SW480 (cell line): ENCODE measurements around the gene KCNJ6.
"Not testable (repeated sequence)": the region's sequence is repeated elsewhere in the genome, so short reads cannot be mapped to it uniquely, and the experiment has no call there.

Experiments used
- DNase-seq: peaks from one replicate; pipeline ENCODE4 v3.0.0-alpha.2; 2016; ENCODE audit warnings: low spot score

KCNJ6 gene

DNA sequence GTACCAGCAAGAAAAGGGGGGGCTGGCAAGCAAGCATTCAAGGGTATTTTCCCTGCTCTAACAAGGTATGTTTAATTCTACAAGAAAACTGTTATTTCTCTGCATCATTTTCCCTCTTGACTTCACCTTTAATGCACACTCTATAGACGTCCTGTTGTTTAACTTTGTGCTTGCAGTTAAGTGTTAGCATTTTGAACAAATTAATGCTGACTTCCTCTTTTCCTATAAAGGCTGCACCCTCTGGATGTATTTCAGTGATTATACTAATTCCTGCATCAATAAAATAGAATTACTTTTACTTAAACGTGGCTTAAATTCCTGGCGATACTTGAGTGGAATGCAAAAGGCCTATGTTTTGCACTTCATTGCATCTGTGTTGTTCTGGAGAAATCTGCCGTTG lies 183.3 kb downstream of the KCNJ6 start:
- no peak for DNase-seq

DNA sequence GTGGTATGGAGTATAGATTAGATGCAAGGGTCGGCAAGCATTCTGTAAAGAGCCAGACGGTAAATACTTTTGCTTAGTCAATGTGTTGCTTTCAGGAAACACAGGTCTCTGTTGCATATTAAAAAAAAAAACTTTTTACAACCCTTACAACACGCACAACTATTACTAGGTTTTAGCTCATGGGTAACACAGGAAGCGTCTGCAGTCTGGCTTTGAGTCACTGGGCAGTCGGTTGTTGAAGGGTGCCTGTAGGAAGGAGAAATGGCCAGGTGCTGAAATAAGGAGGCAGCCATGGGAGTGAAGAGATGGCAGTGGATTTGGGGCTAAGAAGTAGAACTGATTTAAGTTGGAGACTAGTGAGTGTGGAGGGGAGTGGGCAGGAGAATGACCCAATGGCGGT lies 192.1 kb downstream of the KCNJ6 start:
- no peak for DNase-seq

DNA sequence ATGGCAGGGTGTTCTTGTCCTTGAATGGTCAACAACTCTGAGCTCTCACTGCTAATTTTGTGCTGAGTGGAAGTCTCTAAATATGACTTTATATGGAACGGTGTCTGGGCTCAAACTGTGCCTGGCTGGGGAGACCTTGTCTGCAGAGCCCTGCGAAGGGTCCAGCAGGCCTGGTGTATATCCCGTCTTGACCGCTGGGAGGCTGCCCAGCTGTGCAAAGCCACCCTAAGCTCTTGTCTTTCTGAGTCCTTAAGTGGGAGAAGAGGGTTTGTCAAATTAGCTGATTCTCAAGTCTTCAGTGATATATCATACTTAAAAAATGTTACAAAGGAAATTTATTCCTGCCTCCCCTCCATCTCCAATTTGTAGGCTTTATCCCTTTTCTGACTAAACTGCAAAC lies 198.7 kb downstream of the KCNJ6 start:
- no peak for DNase-seq

DNA sequence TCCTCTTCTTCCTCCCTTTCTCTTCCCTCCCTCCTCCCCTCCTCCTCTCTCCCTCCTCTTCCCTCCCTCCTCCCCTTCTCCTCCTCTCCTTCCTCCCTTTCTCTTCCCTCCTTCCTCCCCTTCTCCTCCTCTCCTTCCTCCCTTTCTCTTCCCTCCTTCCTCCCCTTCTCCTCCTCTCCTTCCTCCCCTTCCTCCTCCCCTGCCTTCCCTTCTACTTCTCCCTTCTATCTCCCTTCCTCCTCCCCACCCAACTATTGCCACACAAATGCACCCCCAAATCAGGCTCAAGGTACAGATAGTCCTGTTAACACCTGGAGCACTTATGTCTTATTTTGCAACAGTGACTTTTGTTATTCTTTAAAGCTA lies 203.7 kb downstream of the KCNJ6 start:
- not testable (repeated sequence) for DNase-seq

DNA sequence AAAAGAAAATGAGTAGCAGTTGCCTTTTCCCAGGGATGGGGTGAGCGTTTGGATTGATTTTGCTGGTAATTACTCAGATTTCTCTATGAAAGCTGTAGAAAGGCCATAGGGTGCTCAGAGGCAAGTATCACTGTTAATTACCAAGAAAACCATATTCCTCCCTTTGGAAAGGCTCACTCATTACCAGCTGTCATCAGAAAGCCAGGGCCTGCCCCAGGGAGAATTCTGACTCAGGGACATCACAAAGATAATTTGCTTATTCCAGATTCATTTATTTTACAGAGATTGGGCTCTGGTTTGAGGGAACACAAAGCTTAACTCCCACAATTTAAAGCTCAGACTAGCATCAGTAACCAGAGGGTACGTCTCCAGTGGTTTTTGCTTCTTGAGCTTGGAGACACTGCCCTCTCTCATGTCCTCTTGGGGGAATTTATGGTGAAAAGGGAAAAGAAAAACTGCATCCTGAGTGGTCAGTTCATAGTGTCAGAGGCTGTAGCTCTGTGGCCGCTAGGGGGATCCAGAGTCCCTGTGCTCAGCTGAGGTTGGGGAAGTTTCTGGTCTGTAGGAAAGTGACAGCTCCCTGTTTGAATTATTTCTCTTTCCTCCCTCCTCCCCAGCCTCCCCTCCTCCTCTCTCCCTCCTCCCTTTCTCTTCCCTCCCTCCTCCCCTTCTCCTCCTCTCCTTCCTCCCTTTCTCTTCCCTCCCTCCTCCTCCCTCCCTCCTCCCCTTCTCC lies 204.3 kb downstream of the KCNJ6 start:
- DNase-seq = peak; percentile 75

DNA sequence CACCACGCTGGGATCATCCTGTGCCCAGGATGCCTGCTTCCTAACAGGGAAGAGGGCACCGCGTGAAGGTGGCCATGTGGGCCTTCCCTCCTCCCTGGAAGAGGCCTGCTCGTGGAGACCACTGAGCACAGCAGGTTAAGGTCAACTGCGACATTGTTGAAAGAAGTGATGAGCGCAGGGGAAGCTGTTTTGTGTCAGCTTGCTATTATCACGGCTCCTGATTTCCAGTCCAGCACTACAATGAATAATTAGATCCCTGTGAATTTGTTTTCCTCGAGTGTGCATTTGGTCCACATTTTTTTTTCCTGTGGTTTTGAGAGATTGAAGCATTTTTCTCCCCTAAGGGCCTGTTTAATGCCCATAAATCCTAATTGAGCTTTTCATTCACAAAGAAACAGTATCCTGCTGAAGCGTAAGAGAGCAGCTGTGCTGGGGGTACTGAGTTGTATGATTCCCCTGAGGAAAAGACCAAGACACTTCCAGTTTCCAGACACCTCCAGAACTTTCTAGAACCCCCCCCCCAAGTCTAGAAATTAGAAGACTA lies 204.9 kb downstream of the KCNJ6 start:
- no peak for DNase-seq

DNA sequence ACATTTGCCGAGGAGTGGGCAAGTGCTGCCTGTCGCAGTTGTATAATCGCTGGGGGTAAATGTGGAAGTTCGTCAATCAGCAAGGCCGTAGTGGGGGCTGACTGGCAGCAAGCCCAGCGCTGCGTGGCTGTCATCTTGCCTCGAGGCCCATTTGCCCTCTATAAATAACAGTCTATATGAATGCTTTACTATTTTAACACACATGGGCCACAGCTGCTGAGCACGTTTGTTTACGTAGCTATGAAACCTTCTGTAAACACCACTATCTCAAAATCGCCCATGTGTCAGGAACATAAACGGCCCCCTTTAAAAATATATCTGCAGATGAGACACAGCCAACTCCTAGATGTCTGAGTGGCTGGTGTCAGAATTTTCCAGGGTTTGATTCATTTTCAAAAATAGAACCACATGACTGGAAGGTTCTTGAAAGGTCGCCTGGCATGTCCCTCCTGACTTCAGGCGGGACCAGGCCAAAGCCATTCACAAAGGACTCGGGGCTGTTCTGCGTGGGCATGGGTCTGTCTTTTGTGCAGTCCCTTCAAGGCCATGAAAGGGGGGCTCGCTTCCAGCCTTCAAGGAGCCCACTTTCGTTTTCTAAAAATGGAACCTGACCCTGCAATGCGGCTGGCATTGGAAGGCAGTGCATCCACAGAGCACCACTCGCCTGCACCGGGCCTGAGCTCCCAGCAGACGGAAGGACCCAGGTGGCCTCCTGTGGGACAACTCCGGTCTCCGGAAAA lies 205.5 kb downstream of the KCNJ6 start:
- DNase-seq = no peak

DNA sequence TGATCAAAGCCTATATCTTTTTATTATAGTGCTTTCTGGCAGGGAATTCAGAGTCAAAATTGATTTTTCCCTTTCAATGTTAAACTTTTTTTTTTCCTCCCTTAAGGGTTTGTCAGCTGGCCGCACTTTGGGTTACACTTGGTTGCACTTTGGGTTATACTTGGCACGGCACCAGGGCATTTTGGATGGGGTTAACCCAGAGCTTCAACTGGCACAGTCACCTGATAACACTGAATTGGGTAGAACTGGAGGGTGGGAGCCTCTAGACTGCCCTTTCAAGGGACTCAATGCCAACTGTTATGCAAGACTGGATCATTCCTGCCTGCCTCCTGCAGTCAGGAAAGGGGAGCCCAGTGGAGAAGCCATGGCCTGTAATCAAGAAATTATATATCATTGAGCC lies 211.5 kb downstream of the KCNJ6 start:
- no peak for DNase-seq

DNA sequence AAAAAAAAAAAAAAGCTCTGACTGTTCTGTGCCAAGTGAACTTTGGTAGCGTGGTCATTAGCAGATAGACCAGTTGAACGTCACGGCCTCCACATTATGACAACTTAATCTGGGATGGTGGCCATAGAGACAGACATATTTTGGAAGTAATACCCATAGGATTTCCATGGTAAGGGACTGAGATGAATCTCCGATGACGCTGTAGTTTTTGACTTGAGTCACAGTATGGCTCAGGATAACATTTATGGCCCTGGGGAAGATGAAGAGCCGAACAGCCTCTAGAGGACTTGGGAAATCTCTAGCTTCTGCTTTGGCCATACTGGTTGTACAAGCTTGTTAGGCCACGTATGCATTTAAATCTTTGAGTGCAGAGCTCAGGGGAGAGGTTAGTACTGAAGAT lies 214.0 kb downstream of the KCNJ6 start:
- DNase-seq = no peak

DNA sequence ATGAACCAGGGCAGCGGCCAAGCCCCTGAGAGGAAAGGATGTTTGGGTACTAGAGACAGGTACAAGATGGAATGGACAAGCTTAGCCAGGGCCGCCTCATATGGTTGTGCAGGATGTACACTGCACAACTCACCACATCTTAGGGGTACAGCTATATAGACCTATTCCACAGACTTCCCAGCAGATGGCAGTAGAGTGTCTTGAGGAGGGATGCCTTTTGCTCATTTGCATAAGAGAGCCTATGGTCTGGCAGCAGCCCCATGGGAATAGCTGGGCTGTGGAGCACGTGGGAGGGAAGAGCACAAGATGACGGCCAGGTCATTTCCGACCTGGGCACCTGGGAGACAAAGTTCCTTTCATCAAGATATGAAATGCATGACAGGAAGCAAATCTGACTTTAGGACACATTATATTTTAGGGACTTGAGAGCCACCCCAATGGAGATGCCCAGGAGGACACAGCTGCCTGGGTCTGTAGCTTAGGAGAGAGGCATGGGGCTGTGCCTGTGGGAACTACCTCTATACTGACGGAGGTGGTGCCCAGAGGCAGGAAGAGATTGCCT lies 215.5 kb downstream of the KCNJ6 start:
- DNase-seq = peak; percentile 93

DNA sequence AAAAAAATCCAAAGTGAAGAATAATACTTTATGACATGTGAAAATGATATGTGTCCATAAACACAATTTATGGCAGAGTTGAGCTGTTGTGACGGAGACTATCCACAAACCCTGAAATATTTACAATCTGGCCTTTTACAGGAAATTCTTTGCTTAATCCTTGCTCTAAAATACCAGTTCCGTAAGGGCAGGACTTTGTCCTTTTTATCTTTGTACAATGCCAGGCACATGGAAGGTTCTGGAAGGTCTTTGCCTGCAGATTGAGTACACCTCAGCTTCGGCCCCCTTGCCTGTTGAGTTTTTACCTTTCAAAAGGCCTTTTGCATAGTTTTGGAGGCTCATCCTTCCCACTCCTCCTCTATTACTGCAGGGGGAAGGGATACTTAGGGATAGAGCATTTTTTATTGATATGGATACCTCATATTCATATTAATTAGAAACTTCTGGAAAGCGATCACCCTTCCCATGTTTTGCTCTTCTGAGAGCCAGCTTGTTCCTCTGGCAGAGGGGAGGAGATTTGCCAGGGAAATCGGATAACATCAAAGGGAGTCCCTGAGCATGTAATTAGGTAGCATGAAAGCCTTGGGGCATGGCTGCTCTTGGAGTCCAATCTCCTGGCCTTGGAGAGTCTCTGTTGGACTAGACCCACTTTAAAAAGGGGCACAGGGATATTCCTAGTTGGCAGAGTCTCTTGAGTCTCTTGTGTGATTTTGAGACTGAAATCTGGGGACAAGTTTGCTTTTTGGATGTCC lies 217.1 kb downstream of the KCNJ6 start:
- peak; percentile 28 for DNase-seq

DNA sequence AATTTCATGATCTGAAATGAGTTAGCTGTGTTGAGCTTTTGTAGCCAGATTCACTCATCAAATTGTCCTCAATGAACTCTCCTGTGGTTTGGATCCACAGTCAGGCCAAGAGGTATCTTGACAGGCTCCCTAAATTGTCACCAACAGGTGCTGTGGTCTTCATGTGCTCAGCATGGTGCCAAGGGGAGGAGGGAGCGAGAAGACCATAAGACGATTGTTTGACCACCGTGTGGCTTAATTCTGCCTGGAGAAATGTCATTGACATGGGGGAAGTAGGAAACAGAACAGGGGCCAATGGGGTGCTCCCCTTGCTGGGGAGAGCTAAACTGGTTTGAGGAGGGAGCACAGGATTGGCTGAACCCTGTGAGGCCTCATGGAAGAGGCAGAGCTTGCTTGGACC lies 219.3 kb downstream of the KCNJ6 start:
- DNase-seq = no peak

DNA sequence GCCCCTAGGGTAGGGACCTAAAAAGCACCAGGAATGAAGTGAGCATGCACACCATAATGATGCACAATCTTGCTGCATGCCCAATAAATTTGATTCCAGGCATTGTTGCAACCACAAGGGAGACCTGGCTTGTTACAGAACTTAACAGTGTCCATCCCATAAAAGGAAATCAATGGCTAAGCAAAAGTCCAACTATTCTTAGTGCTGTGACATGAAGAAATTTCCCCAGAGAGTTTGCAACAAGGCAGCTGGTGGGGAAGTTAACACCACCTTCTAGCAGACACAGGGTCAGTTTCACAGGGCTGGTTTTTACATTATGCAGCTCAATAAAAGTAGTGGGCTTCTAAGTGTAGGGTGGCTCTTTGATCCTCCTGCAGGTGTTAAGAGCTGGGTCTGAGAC lies 221.1 kb downstream of the KCNJ6 start:
- DNase-seq = no peak

DNA sequence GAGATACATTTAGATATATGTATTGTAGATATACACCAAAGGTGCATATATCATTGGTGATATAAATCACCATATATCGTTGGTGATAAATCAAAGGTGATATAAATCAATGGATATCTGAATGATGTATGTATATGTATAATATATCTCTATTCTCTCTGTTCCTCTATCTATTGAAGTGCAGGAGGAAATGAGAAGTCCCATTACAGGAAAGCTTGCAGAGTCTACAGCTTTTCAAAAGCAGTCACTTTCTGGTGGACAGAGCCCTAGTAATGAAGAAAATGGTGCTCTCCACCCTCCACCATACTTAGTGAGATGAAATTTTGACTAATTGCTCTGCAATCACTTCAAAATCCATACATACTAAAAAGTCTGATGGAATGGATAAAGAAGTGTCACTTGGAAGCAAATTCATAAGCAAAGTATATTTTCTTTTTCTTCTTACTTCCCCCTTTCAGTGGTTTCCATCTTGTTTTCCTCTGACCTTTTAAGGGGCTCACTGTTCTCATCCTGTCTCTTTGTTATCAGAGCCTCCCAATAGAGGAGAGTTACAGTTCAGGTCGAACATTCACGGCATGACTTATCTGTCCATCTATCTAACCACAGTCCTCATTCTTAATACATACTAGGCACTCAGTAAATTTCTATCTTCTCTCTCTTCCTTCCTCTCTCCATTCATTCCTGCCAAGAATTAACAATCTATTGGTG lies 227.2 kb downstream of the KCNJ6 start:
- no peak for DNase-seq

DNA sequence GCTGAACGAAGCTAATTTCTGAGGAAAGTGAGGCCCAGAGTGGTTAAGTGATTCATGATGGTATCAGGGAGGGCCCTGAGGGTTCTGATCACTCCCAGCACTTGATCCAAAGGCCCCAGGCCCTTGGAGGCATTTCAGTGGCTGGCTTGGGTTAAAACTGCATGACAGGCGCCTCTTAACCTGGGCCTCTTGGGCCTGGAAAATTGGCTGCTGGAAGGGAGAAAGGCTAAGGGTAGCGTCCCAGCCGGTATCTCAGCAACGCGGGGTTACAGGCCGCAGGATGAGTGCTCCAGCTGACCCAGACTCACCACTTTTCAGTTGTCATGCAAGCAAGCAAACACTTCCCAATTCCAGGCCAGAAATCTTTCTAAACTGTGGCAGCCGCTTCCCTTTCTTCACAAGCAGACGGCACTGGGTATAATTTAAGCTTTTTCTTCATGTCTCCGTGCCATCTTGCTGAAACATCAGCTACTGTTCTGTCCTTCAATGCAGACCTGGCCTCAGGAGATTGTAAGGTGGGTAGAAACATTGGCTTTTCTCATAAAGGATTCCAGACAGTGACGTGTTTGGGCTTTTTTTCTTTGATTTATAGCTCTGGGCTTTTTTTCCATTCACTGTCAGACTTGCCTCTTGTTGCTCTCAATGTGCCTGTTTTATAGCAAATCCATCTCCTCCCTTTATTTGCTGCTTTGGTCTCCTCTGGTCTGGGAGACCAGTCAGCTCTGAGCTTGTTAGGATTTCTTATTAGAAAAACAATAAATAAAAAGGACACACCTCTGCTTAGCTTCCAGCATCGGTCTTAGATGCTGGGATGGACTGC lies 229.1 kb downstream of the KCNJ6 start:
- no peak for DNase-seq

DNA sequence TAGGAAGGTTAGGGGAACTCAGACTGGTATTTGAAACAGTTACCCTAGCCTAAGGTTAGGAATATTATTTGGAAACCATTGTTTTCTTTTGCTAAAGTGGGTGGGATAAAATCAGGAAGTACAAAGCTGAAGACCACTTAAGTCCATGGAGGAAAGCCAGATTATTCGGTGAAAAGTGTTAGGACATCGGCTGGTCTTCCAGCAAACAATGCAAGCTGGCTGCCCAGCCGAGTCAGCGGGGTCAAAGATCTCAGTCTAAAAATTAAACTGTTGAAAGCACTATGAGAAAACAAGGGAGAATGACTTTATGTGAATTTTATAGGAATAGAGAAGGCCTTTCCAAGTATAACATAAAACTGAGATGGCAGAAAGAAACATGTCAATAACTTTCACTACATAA lies 231.7 kb downstream of the KCNJ6 start:
- no peak for DNase-seq

DNA sequence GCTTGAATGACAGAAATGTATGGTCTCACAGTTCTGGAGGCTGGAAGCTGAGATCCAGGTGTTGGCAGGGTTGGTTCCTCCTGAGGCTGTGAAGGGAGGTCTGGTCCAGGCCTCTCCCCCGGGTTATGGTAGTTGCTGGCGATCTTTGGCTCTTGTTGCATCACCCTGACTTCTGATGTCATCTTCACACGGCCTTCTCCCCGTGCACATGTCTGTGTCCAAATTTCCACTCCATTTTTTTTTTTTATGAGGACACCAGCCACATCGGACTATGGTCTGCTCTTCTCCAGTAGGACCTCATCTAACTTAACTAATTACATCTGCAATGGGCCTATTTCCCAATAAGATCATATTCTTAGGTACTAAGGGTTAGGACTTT lies 232.2 kb downstream of the KCNJ6 start:
- DNase-seq = no peak

DNA sequence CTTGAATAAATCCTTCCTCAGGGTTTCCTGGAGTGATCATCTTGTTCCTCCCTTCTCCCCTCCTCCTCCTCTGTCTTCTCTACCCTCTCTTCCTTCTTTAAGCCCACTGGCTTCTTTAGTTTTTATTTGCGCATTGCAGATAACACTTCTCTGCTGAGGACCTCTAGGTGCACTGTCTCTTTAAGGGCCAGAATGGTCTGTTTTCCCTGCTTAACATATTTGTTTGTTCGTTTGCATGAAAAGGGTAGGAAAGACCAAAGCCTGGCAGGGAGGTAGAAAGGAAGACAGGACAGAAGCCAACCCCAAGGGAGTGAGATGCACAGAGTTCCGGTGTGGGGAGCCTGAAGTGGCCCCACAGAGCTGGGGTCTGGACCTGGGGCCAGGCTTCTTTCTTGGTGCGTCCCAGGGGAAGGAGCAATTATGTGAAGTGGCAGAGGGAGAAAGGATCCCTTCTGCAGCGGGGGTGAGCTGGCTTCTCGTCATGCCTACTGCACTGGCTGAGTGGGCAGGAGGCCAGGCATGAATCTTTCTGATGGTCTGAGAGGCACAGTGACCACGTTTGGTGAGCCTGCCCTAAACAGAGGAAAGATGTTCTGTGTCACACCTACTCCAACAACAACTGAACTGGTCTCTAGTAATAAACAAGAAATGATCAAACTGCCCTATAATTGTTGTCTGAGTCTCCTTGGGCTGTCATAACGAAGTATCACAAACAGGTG lies 232.7 kb downstream of the KCNJ6 start:
- DNase-seq = no peak

DNA sequence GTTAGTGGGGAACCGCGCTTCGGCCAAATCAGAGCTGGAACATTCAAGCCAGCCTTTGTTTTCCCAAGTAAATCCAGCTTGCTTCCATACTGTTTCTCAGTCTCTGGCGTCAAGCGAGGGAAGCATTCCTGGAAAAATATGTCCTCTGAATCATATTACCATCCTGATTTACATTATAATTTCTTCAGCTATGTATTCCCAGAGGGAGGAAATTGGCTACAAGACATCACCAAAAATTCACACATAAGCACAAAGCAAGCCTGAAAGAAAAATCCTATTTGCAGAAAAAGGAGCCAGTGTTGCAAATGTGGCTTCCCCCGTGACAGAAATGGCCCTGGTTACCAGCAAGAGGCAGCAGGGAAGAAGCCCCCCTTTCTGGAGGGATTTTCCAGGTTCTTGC lies 233.3 kb downstream of the KCNJ6 start:
- no peak for DNase-seq

DNA sequence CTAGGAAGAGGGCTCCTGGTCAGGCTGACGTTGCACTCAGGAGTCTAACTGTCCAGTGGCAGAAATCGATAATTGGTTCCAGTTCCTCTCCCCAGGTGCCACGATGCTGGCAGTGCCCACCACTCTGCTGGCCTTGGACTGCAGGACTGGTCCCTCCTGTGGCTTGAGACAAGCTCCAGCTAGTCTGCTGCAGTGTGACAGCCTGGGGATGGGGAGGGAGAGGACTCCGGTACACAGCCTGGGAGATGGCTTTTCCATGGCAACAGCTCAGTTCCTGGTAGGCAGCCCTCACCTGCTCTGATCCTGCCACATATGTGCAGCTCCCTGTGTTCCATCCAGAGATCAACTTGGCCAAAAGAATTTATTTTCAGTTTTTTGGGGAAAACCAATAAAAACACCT lies 239.3 kb downstream of the KCNJ6 start:
- no peak for DNase-seq
